22Rv1 (cell line): Measurements from ENCODE around the gene TSR1.

Experiments used
- H3K27ac ChIP-seq: fragments of 450-650 bp; 2 replicates; pipeline ENCODE4 v1.5.1; 2017
- CTCF ChIP-seq: fragments of 450-650 bp; IDR thresholded peaks from 2 replicates; pipeline ENCODE4 v1.5.1; 2017; ENCODE audit warnings: mild to moderate bottlenecking
- ZFX ChIP-seq: fragments of 450-650 bp; IDR thresholded peaks from 2 replicates; pipeline ENCODE4 v1.6.1; 2017; ENCODE audit warnings: antibody characterized with exemption, borderline replicate concordance

TSR1 gene

DNA sequence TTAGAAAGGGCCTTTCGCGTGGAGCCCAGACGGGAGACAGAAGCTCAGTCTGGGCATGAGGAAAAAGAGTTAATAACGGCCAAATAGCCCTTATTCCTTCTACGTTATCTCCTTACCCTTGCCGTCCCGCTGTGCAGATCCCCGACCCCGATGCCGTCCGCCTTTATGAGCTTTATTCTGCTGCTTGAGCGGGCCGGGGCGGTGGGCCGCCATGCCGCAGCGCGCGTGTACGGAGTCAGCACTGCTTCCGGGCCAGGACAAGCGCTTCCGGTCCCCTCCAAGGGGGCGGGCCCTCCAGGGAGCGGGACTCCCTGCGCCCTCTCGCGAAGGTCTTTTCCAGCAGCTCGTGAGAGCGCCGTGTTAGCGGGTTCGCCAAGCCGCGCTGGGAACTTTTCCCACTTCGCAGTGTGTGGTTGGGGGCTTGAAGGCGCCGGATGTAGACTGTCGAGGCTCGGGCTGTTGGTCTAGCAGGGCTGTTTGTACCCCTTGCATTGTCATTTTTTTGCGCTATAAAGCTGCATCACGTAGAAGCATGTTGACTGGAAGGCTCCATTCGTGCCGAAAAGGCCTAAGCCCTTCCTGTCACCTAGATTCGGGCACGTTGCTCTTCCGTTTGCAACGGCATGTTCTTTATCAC is at the start of gene TSR1:
TSS of gene TSR1 (minus strand) at position 243 of the 637 bp plus-strand sequence. CDS start at position 213, 30 bp downstream.
- TF ChIP-seq ZFX (no peak), CTCF (peak; percentile 60)
- peak within 1 kb of the TSS; percentile 97 for H3K27ac ChIP-seq

DNA sequence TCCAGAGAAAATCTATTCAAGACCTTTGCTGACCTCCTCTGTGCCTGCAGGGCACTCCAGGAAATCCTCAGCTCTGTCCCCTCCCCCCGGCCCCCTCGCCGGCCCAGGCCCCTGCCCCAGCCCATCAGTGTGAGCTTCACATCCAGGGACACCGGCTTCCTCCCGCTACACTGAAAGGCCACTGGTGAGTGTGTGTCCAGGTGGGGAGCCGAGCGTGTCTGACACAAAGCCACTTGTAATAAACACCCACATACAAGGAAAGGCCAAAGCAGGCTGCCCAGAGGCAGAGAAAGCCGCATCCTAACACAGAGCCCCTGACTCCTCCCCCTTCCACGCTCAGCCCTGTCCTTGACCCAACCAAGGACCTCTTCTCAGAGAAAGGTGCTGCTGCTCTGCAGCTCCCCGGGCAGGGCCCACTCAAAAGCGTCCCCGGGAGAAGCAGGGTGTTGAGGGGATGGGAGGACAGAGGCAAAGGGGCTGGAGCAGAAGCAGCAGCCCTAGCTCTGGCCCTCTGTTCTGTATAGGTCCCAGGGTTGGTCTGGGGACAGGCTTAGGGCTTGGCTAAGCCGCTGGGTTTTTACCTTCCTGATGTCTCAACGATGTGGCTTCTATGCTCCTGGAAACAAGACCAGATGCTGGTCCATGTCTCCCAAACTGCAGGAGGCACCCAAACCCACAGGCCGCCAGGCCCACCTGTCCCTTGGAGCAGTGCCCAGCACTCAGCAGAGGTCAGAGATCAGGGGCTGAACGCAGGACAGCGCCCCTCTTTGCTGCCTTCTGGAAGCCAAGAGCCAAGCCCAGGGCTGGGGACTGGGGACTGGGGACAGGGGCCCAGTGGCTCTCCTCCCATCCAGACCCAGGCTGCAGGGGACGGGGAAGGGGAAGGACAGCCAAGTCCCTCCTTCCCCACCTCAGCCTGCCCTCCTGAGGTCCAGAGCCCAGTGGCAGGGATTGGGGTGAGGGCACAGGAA is 49.3 kb upstream of the TSR1 start:
- no peak for TF ChIP-seq CTCF
- TF ChIP-seq ZFX = no peak
- peak overlapping the region; percentile 49; the same call in 1 of the 2 replicates for H3K27ac ChIP-seq

DNA sequence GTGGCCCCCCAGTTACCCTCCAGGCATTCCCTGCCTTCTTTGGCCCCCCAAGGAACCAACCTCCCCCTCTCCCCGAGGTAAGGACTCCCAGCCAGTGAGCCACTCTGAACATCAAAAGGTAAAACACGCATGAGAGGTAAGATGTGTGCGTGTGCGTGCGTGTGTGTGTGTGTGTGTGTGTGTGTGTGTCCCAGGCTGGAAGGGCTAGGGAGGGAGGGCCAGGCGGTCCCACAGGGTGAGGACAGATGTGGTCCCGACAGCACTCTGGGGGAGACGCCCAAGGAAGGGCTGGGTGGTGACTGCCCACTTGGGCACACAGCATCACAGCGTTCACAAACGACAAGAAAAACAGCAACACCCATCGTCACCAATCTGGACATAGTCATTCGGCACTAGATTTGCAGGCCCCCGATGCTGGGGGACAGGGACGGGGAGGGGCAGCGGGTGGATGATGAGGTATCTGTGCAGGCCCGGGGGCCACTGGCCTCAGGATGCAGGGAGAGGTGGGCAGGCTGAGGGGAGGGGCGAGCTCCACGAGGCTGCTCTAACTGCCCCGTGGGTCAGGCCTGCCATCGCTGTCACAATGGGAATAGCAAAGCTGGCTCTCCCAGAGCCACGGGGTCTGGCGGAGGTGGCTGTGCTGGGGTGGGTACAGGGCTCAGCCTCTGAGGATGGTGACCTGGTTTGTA is 48.3 kb upstream of the TSR1 start:
- H3K27ac ChIP-seq = peak overlapping the region; percentile 49
- TF ChIP-seq CTCF (no peak), ZFX (no peak)

DNA sequence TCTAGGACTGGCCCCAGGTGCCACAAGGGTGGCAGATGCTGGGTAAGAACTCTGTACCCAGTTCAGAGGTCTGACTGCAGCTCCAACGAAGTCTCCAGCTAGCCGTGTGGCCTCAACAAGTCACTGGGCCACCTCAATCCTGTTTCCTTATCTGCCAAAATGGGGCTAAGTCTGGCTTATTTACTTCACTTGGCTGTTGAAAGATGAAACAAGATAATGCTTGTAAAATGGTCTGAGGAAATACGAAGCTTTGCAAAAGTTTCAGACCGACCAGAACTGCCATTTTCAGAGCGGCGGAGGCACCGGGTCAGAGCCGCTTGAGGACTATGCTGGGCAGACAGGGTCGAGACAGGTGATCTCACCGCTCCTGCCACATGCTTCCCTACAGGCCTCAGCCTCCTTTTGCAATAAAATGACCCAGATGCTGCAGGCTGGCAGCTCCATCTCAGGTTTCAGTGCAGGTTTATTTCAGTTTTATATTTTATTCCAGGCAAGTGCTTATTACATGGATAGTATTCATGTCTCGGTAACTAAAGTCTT is 47.4 kb upstream of the TSR1 start:
- no peak for TF ChIP-seq ZFX
- TF ChIP-seq CTCF = no peak
- peak overlapping the region; percentile 49 for H3K27ac ChIP-seq

- TF ChIP-seq ZFX = no peak
- TF ChIP-seq CTCF = no peak
- 0 out of 2 replicates have a peak overlapping the region, but pooled peaks have one; percentile 7 for H3K27ac ChIP-seq
Measured at GRCh38 chr17:2380950-2381649, 44.8 kb upstream of the TSR1 start.

DNA sequence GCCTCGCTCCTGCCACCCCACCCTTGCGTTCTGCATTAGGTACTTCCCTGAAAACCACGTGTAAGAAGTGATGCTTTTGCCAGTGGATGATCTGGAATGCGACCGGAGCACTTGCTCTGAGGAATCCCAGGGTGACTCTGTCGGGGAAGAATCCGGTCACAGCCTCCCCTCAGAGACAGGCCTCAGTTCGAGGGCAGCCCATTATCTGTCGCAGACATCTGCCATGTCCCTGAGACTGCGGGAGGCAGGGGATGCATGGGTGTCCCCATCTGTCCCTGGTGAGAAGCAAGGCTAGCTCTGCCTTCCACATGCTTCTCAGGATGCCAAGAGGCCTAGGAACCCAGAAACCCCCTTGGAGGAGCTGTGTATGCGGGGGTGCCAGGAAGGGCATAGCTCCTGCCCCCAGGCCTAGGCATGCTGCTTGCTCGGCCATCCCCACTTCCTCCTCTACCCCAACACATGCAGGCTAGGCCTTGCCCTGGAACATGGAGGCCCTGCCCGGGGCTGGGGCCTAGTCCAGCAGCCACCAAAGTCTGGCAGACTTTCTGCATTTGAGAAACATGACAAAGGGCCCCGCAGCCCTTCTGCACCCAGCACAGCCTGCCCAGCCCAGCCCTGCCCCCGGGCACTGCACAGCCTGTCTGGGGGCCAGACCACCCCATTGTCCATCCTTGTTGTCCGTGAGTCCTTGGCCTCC is 44.1 kb upstream of the TSR1 start:
- TF ChIP-seq ZFX (no peak), CTCF (no peak)
- H3K27ac ChIP-seq = 0 out of 2 replicates have a peak overlapping the region, but pooled peaks have one; percentile 7
